Ishikawa (cell line): ENCODE measurements around the gene BSX.

Experiments used
- CEBPB ChIP-seq: IDR thresholded peaks from 2 replicates; pipeline ENCODE4 v1.6.1; 2012
- CREB1 ChIP-seq: IDR thresholded peaks from 2 replicates; pipeline ENCODE4 v1.6.1; 2012; ENCODE audit warnings: low read depth
- EGR1 ChIP-seq: IDR thresholded peaks from 2 replicates; pipeline ENCODE4 v1.6.1; 2012
- EP300 ChIP-seq: IDR thresholded peaks from 2 replicates; pipeline ENCODE4 v1.6.1; 2012; ENCODE audit warnings: borderline replicate concordance
- FOXM1 ChIP-seq: IDR thresholded peaks from 2 replicates; pipeline ENCODE4 v1.6.1; 2012; ENCODE audit warnings: low read depth, borderline replicate concordance
- MAX ChIP-seq: IDR thresholded peaks from 2 replicates; pipeline ENCODE4 v1.6.1; 2012
- NFIC ChIP-seq: IDR thresholded peaks from 2 replicates; pipeline ENCODE4 v1.6.1; 2012
- RAD21 ChIP-seq: IDR thresholded peaks from 2 replicates; pipeline ENCODE4 v1.6.1; 2012; ENCODE audit warnings: low read depth
- REST ChIP-seq: IDR thresholded peaks from 2 replicates; pipeline ENCODE4 v1.6.1; 2012; ENCODE audit warnings: low read depth, mild to moderate bottlenecking
- TAF1 ChIP-seq: IDR thresholded peaks from 2 replicates; pipeline ENCODE4 v1.6.1; 2012; ENCODE audit warnings: low read depth, mild to moderate bottlenecking
- TCF12 ChIP-seq: IDR thresholded peaks from 2 replicates; pipeline ENCODE4 v1.6.1; 2012; ENCODE audit warnings: low read depth
- USF1 ChIP-seq: IDR thresholded peaks from 2 replicates; pipeline ENCODE4 v1.6.1; 2012
- YY1 ChIP-seq: IDR thresholded peaks from 2 replicates; pipeline ENCODE4 v1.6.1; 2012; ENCODE audit warnings: low read depth

GRCh38 chr11:122938557-122938956, 43.1 kb downstream of the BSX start:
- TF ChIP-seq USF1 = no peak
- no peak for TF ChIP-seq REST
- no peak for TF ChIP-seq EGR1
- TF ChIP-seq NFIC = no peak
- no peak for TF ChIP-seq YY1
- no peak for TF ChIP-seq EP300
- no peak for TF ChIP-seq CEBPB
- TF ChIP-seq TCF12 = no peak
- TF ChIP-seq MAX = no peak
- TF ChIP-seq TAF1 = no peak
- TF ChIP-seq FOXM1 = no peak
- no peak for TF ChIP-seq RAD21
- no peak for TF ChIP-seq CREB1
